HepG2 (cell line): ENCODE data around the gene ESYT2. TPM values are rescaled to one million over a fixed set of nuclear protein-coding genes. Genes with fewer than 3 reads are reported as not detected.

ENCODE experiments used
- ATAC-seq: fragments of 200-7000 bp; cut with Tn5 transposase; 3 replicates; pipeline ENCODE4 v1.9.1; 2020; ENCODE audit warnings: mild to moderate bottlenecking, moderate library complexity
- BruUV-seq: library from RNA; stranded (reverse); fragments of 400-500 nt; replicated peaks from 2 replicates; lab custom pipeline; 2021; lab: Mats Ljungman, UMichigan
- CTCF ChIA-PET: fragments of 300-600 bp; formaldehyde crosslinking; extraction: SDS; loops from one replicate; lab custom pipeline; 2021; ENCODE audit warnings: low total read pairs, inconsistent platforms, low intra/inter-chr PET ratio; lab: Yijun Ruan, JAX
- POLR2A ChIA-PET: fragments of 350-600 bp; sonication (Branson Sonifier 250); formaldehyde crosslinking; loops from one replicate; lab custom pipeline; 2020; ENCODE audit warnings: antibody characterized with exemption, inconsistent platforms; lab: Yijun Ruan, JAX
- DNase-seq: peaks from one replicate; pipeline ENCODE4 v3.0.0-alpha.2; 2015; ENCODE audit warnings: low spot score
- FAIRE-seq: peaks from 3 replicates; lab custom pipeline; 2011; peaks lifted over from hg19 to GRCh38; lab: Jason Lieb, UNC
- H2AFZ ChIP-seq: one replicate; pipeline ENCODE4 v1.6.1; 2011; ENCODE audit warnings: low read length, inconsistent platforms
- H3K27ac ChIP-seq: fragments of 300-600 bp; 3 replicates; pipeline ENCODE4 v1.8.0; 2011; ENCODE audit warnings: mixed run types, mild to moderate bottlenecking, mixed read lengths, low read length, inconsistent platforms; ENCODE audit not compliant: insufficient read depth; ENCODE audit errors: extremely low read length
- H3K27me3 ChIP-seq, 2 experiments: fragments of 200-600 bp in 1 of 2; 2 replicates in 1 of 2; 3 replicates in 1 of 2; pipeline versions ENCODE4 v1.6.0 to v1.8.0; 2011; ENCODE audit warnings: low read length in 2 of 2, mild to moderate bottlenecking in 2 of 2, moderate library complexity in 2 of 2, inconsistent platforms in 1 of 2; ENCODE audit not compliant: insufficient read depth in 2 of 2, control insufficient read depth in 1 of 2
- H3K36me3 ChIP-seq, 2 experiments: fragments of 200-600 bp in 1 of 2; replicated peaks in 1 of 2; 2 replicates in 1 of 2; 3 replicates in 1 of 2; pipeline versions ENCODE4 v1.5.1 to v1.8.0; 2011; ENCODE audit warnings: low read length in 2 of 2, inconsistent platforms in 1 of 2; ENCODE audit not compliant: insufficient read depth in 2 of 2, control insufficient read depth in 1 of 2
- H3K4me1 ChIP-seq: 2 replicates; pipeline ENCODE4 v1.5.1; 2012; ENCODE audit warnings: low read length, inconsistent platforms; ENCODE audit not compliant: insufficient read depth
- H3K4me2 ChIP-seq: 2 replicates; pipeline ENCODE4 v1.6.0; 2011; ENCODE audit warnings: low read depth, low read length, inconsistent platforms
- H3K4me3 ChIP-seq, 3 experiments: fragments of 200-600 bp in 1 of 3; sonication (generic), shearing (Covaris generic) in 1 of 3; replicated peaks in 1 of 3; 2 replicates each; pipeline ENCODE4 v1.5.1; 2011 to 2016; ENCODE audit warnings: low read length in 3 of 3, inconsistent platforms in 2 of 3, low read depth in 2 of 3, mild to moderate bottlenecking in 2 of 3, control low read depth in 1 of 3, mixed read lengths in 1 of 3; ENCODE audit not compliant: insufficient read depth in 1 of 3
- H3K79me2 ChIP-seq: one replicate; pipeline ENCODE4 v1.6.1; 2011; ENCODE audit warnings: low read length, inconsistent platforms; ENCODE audit not compliant: insufficient read depth
- H3K9ac ChIP-seq: 2 replicates; pipeline ENCODE4 v1.6.0; 2011; ENCODE audit warnings: mild to moderate bottlenecking, low read depth, low read length, inconsistent platforms; ENCODE audit not compliant: insufficient read depth
- H3K9me3 ChIP-seq: 2 replicates; pipeline ENCODE4 v1.5.1; 2012; ENCODE audit warnings: mild to moderate bottlenecking, low read length
- H4K20me1 ChIP-seq: 2 replicates; pipeline ENCODE4 v1.6.0; 2011; ENCODE audit warnings: inconsistent platforms, mild to moderate bottlenecking, low read length, moderate library complexity; ENCODE audit not compliant: insufficient read depth
- ASH2L ChIP-seq: fragments of 300-600, 200-600 bp; sonication (generic); IDR thresholded peaks from 2 replicates; pipeline ENCODE4 v1.7.0; 2017; ENCODE audit warnings: low read depth, mild to moderate bottlenecking, moderate library complexity, mixed read lengths, low read length; ENCODE audit not compliant: insufficient read length
- CHD4 ChIP-seq: fragments of 200-600 bp; sonication (generic); IDR thresholded peaks from 2 replicates; pipeline ENCODE4 v1.7.0; 2017; ENCODE audit warnings: mild to moderate bottlenecking, low read length, borderline replicate concordance
- MXD4 ChIP-seq: IDR thresholded peaks from 2 replicates; pipeline ENCODE4 v1.6.1; 2016; ENCODE audit warnings: mild to moderate bottlenecking, missing biosample characterization, missing genetic modification reagents
- NFIB ChIP-seq: sonication (generic); formaldehyde crosslinking; IDR thresholded peaks from 2 replicates; pipeline ENCODE4 v1.9.0; 2021; ENCODE audit warnings: missing genetic modification reagents, mild to moderate bottlenecking, borderline replicate concordance
- NR1H2 ChIP-seq: sonication (generic); formaldehyde crosslinking; IDR thresholded peaks from 2 replicates; pipeline ENCODE4 v1.8.1; 2022; ENCODE audit warnings: low read depth, missing genetic modification reagents, borderline replicate concordance
- PHF5A ChIP-seq: IDR thresholded peaks from one replicate; pipeline ENCODE4 v1.6.1; 2018; ENCODE audit warnings: low read depth, missing genetic modification reagents; ENCODE audit not compliant: unreplicated experiment
- POGZ ChIP-seq: sonication (generic); formaldehyde crosslinking; IDR thresholded peaks from 2 replicates; pipeline ENCODE4 v1.4.0; 2020; ENCODE audit warnings: mild to moderate bottlenecking, missing genetic modification reagents
- ZNF251 ChIP-seq: sonication (generic); formaldehyde crosslinking; IDR thresholded peaks from 2 replicates; pipeline ENCODE4 v1.9.0; 2021; ENCODE audit warnings: mild to moderate bottlenecking, missing genetic modification reagents
- ZNF543 ChIP-seq: sonication (generic); formaldehyde crosslinking; IDR thresholded peaks from 2 replicates; pipeline ENCODE4 v1.4.0; 2020; ENCODE audit warnings: mild to moderate bottlenecking, missing genetic modification reagents
- WGBS: methylation state at CpG from one replicate; pipeline ENCODE4 v1.1.6; 2017; ENCODE audit warnings: low lambda C conversion rate; 5-methylcytosine and 5-hydroxymethylcytosine counted together
- in situ Hi-C: cut with HindIII; loops from 2 replicates; pipeline ENCODE4 v1.10.0; 2017; ENCODE audit warnings: low pct_unique_long_range_greater_than_20kb; ENCODE audit not compliant: extremely low pct_ligation_motif_present
- intact Hi-C: fragments of 100-400 bp; cut with micrococcal nuclease; formaldehyde crosslinking; loops from one replicate; pipeline ENCODE4 v1.10.0; 2022; ENCODE audit not compliant: unreplicated experiment
- polyA plus RNA-seq, 8 experiments: library from polyadenylated mRNA; depleted of rRNA in 3 of 8; stranded (reverse) in 7 of 8; unstranded in 1 of 8; fragments of >200 nt; fragmentation: Illumina TruSeq in 4 of 8; extraction: Trizol in 4 of 8; gene quantifications; 2 replicates each; pipeline versions ENCODE4 v1.2.1 to v1.2.3, GENCODE V29; 2011 to 2016; ENCODE audit warnings: low read depth in 4 of 8, missing spikeins in 1 of 8, mixed read lengths in 1 of 8; ENCODE audit not compliant: insufficient read depth in 1 of 8
- total RNA-seq, 5 experiments: library from RNA; depleted of rRNA; stranded (reverse); fragments of >200 nt; fragmentation: Illumina TruSeq; extraction: Trizol; gene quantifications; 2 replicates each; pipeline ENCODE4 v1.2.3, GENCODE V29; 2016; ENCODE audit warnings: low read depth in 1 of 5
- TF ChIP-seq, protein P1 (sequence below): sonication (generic); formaldehyde crosslinking; IDR thresholded peaks from 2 replicates; pipeline ENCODE4 v1.4.0; 2020; ENCODE audit warnings: mild to moderate bottlenecking, missing genetic modification reagents, borderline replicate concordance

ESYT2 gene
- total and polyA plus RNA-seq, 2 of the 13 experiments (the other 11 are each of a cell fraction or from before 2014, with no cell fraction given) = 28.5 to 37.3 TPM

GRCh38 chr7:158748335-158748734 lies 81.0 kb downstream of the ESYT2 start (continued):
- TF ChIP-seq, protein P1, sequence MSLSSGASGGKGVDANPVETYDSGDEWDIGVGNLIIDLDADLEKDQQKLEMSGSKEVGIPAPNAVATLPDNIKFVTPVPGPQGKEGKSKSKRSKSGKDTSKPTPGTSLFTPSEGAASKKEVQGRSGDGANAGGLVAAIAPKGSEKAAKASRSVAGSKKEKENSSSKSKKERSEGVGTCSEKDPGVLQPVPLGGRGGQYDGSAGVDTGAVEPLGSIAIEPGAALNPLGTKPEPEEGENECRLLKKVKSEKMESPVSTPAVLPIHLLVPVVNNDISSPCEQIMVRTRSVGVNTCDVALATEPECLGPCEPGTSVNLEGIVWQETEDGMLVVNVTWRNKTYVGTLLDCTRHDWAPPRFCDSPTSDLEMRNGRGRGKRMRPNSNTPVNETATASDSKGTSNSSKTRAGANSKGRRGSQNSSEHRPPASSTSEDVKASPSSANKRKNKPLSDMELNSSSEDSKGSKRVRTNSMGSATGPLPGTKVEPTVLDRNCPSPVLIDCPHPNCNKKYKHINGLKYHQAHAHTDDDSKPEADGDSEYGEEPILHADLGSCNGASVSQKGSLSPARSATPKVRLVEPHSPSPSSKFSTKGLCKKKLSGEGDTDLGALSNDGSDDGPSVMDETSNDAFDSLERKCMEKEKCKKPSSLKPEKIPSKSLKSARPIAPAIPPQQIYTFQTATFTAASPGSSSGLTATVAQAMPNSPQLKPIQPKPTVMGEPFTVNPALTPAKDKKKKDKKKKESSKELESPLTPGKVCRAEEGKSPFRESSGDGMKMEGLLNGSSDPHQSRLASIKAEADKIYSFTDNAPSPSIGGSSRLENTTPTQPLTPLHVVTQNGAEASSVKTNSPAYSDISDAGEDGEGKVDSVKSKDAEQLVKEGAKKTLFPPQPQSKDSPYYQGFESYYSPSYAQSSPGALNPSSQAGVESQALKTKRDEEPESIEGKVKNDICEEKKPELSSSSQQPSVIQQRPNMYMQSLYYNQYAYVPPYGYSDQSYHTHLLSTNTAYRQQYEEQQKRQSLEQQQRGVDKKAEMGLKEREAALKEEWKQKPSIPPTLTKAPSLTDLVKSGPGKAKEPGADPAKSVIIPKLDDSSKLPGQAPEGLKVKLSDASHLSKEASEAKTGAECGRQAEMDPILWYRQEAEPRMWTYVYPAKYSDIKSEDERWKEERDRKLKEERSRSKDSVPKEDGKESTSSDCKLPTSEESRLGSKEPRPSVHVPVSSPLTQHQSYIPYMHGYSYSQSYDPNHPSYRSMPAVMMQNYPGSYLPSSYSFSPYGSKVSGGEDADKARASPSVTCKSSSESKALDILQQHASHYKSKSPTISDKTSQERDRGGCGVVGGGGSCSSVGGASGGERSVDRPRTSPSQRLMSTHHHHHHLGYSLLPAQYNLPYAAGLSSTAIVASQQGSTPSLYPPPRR (CRISPR knock-in tag) = no peak
- TF ChIP-seq, all 625 proteins: peak for 0

DNA sequence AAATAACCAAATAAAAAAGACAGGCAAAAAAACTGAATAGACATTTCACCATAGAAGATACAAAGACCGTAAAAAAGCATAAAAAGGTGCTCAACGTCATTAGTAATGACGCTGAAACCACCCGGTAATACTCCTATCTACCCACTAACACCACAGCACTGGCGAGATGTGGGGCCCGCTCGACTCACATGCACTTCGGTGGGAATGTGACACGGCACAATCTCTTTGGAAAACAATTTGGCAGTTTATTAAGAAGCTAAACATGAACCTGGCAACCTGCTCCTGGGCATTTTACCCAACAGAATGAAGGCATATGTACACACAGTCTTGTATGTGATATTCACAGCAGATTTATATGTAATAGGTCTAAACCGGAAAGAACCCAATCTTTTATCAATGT lies 81.9 kb downstream of the ESYT2 start:
- ChIA-PET POLR2A (no interaction called here), CTCF (no interaction called here)
- WGBS = 96% methylated on average over 10 of the region's 10 CpGs
- no peaks in the 10 kb centered on the region for H3K4me1 ChIP-seq
- no peak overlapping the region for H3K9ac ChIP-seq
- H3K27ac ChIP-seq = no peak overlapping the region
- H3K4me3 ChIP-seq = no peak overlapping the region
- BruUV-seq = no TSS peak
- in situ Hi-C loops (no loop called here), intact Hi-C loops (no loop called here)
- no peaks in the 10 kb centered on the region for H3K9me3 ChIP-seq
- ATAC-seq = no peak
- no peak for DNase-seq
- H3K36me3 ChIP-seq = peaks cover 12 to 53% of the 10 kb centered on the region in 2 experiments
- no peak overlapping the region for H3K4me2 ChIP-seq
- FAIRE-seq = no peak
- no peak overlapping the region for H2AFZ ChIP-seq
- H3K79me2 ChIP-seq = no peaks in the 10 kb centered on the region
- no peaks in the 10 kb centered on the region for H4K20me1 ChIP-seq
- TF ChIP-seq NFIB (CRISPR knock-in tag) = no peak
- no peak for TF ChIP-seq ZNF543 (CRISPR knock-in tag)
- TF ChIP-seq ZNF251 (CRISPR knock-in tag) = no peak
- TF ChIP-seq NR1H2 (CRISPR knock-in tag) = no peak
- no peak for TF ChIP-seq PHF5A (CRISPR knock-in tag)
- no peak for TF ChIP-seq MXD4 (CRISPR knock-in tag)
- no peak for TF ChIP-seq ASH2L
- no peak for TF ChIP-seq CHD4
- TF ChIP-seq POGZ (CRISPR knock-in tag) = no peak
- H3K27me3 ChIP-seq = no peaks in the 10 kb centered on the region
